HepG2 (cell line): ENCODE results near the gene PPP1R13B. TPM values are rescaled to one million over a fixed set of nuclear protein-coding genes. Genes with fewer than 3 reads are reported as not detected.
A peak's percentile ranks its signal among the peaks of the same experiment; 100 is the strongest.

Source experiments
- AGO2 ChIP-seq: fragments of 200-400 bp; formaldehyde crosslinking; optimal IDR thresholded peaks from 2 replicates; pipeline ENCODE3; 2017; ENCODE audit warnings: mild to moderate bottlenecking, low read depth, low read length, moderate library complexity
- CENPBD1 ChIP-seq: sonication (generic); formaldehyde crosslinking; IDR thresholded peaks from 2 replicates; pipeline ENCODE4 v1.8.0; 2022; ENCODE audit warnings: missing genetic modification reagents, low read depth, mild to moderate bottlenecking, borderline replicate concordance
- GFI1 ChIP-seq: sonication (generic); formaldehyde crosslinking; IDR thresholded peaks from 2 replicates; pipeline ENCODE4 v1.5.0; 2020; ENCODE audit warnings: missing genetic modification reagents, mild to moderate bottlenecking, borderline replicate concordance
- GTF2F1 ChIP-seq: fragments of 150-350 bp; IDR thresholded peaks from 2 replicates; pipeline ENCODE4 v1.6.1; 2014; ENCODE audit warnings: low read length
- HMGXB3 ChIP-seq: sonication (generic); formaldehyde crosslinking; IDR thresholded peaks from 2 replicates; pipeline ENCODE4 v1.4.0; 2020; ENCODE audit warnings: missing genetic modification reagents, borderline replicate concordance
- KDM4B ChIP-seq: sonication (generic); formaldehyde crosslinking; IDR thresholded peaks from 2 replicates; pipeline ENCODE4 v1.4.0; 2020; ENCODE audit warnings: missing genetic modification reagents
- KLF15 ChIP-seq: sonication (generic); formaldehyde crosslinking; IDR thresholded peaks from 2 replicates; pipeline ENCODE4 v1.8.1; 2023; ENCODE audit warnings: borderline replicate concordance, mild to moderate bottlenecking, inconsistent platforms, missing genetic modification reagents, mixed read lengths
- KMT2A ChIP-seq: sonication (generic); formaldehyde crosslinking; IDR thresholded peaks from 2 replicates; pipeline ENCODE4 v1.4.0; 2020; ENCODE audit warnings: missing genetic modification reagents
- NFYC ChIP-seq: IDR thresholded peaks from 2 replicates; pipeline ENCODE4 v1.6.1; 2016; ENCODE audit warnings: missing genetic modification reagents, missing compliant biosample characterization
- PREB ChIP-seq: sonication (generic); formaldehyde crosslinking; IDR thresholded peaks from 2 replicates; pipeline ENCODE4 v1.4.0; 2020; ENCODE audit warnings: missing genetic modification reagents
- TAF15 ChIP-seq: fragments of 200-400 bp; formaldehyde crosslinking; IDR thresholded peaks from one replicate; pipeline ENCODE4 v1.6.1; 2018; ENCODE audit warnings: mild to moderate bottlenecking, low read depth, low read length; ENCODE audit not compliant: poor library complexity, severe bottlenecking
- ZBTB2 ChIP-seq: sonication (generic); formaldehyde crosslinking; IDR thresholded peaks from 2 replicates; pipeline ENCODE4 v1.8.0; 2022; ENCODE audit warnings: low read depth, missing genetic modification reagents
- ZNF253 ChIP-seq: sonication (generic); formaldehyde crosslinking; IDR thresholded peaks from 2 replicates; pipeline ENCODE4 v1.8.0; 2022; ENCODE audit warnings: mild to moderate bottlenecking, missing genetic modification reagents, borderline replicate concordance
- ZNF34 ChIP-seq: sonication (generic); formaldehyde crosslinking; IDR thresholded peaks from 2 replicates; pipeline ENCODE4 v1.4.0; 2020; ENCODE audit warnings: mild to moderate bottlenecking, missing genetic modification reagents, borderline replicate concordance
- ZNF432 ChIP-seq: sonication (generic); formaldehyde crosslinking; IDR thresholded peaks from 2 replicates; pipeline ENCODE4 v1.5.0; 2020; ENCODE audit warnings: missing genetic modification reagents, mild to moderate bottlenecking, borderline replicate concordance
- ZNF558 ChIP-seq: sonication (generic); formaldehyde crosslinking; IDR thresholded peaks from 2 replicates; pipeline ENCODE4 v1.9.0; 2022; ENCODE audit warnings: mild to moderate bottlenecking, missing genetic modification reagents, borderline replicate concordance
- polyA plus RNA-seq, 8 experiments: library from polyadenylated mRNA; depleted of rRNA in 3 of 8; stranded (reverse) in 7 of 8; unstranded in 1 of 8; fragments of >200 nt; fragmentation: Illumina TruSeq in 4 of 8; extraction: Trizol in 4 of 8; gene quantifications; 2 replicates each; pipeline versions ENCODE4 v1.2.1 to v1.2.3, GENCODE V29; 2011 to 2016; ENCODE audit warnings: low read depth in 4 of 8, missing spikeins in 1 of 8, mixed read lengths in 1 of 8; ENCODE audit not compliant: insufficient read depth in 1 of 8
- total RNA-seq, 5 experiments: library from RNA; depleted of rRNA; stranded (reverse); fragments of >200 nt; fragmentation: Illumina TruSeq; extraction: Trizol; gene quantifications; 2 replicates each; pipeline ENCODE4 v1.2.3, GENCODE V29; 2016; ENCODE audit warnings: low read depth in 1 of 5

Gene PPP1R13B
- total and polyA plus RNA-seq, 2 of the 13 experiments (the other 11 are each of a cell fraction or from before 2014, with no cell fraction given): 4.6 to 9.4 TPM

- TF ChIP-seq HMGXB3 (CRISPR knock-in tag): peak; percentile 82
- peak; percentile 95 for TF ChIP-seq ZNF253
- no peak for TF ChIP-seq TAF15
- TF ChIP-seq GTF2F1: no peak
- no peak; the same call in none of the 2 replicates for TF ChIP-seq GFI1 (CRISPR knock-in tag)
- TF ChIP-seq ZBTB2 (CRISPR knock-in tag): peak; percentile 80; the same call in 1 of the 2 replicates
- peak; percentile 98 for TF ChIP-seq ZNF558 (CRISPR knock-in tag)
- 0 out of 2 replicates have a peak, but pooled peaks have one; percentile 90 for TF ChIP-seq CENPBD1 (CRISPR knock-in tag)
- TF ChIP-seq KLF15: peak; percentile 92; the same call in 1 of the 2 replicates
- TF ChIP-seq AGO2: peak; percentile 86
- no peak for TF ChIP-seq ZNF34 (CRISPR knock-in tag)
- no peak for TF ChIP-seq PREB (CRISPR knock-in tag)
- peak; percentile 41; the same call in 1 of the 2 replicates for TF ChIP-seq NFYC
- TF ChIP-seq ZNF432 (CRISPR knock-in tag): peak; percentile 83; the same call in 1 of the 2 replicates
- peak; percentile 57; the same call in 1 of the 2 replicates for TF ChIP-seq KMT2A
- TF ChIP-seq KDM4B (CRISPR knock-in tag): peak; percentile 91; the same call in 1 of the 2 replicates
Measured at GRCh38 chr14:103881268-103882201, 34.2 kb upstream of the PPP1R13B start (continued).
